Right ventricle myocardium inferior (tissue), 1 donor: ENCODE data around the gene ROR1. TPM values are rescaled to one million over a fixed set of nuclear protein-coding genes. Genes with fewer than 3 reads are reported as not detected.

ENCODE experiments used
- ATAC-seq: fragments of 200-7000 bp; cut with Tn5 transposase; one replicate; pipeline ENCODE4 v1.9.1; 2020; ENCODE audit warnings: mild to moderate bottlenecking, moderate library complexity
- DNase-seq: peaks from one replicate; pipeline ENCODE4 v3.0.0; 2021; ENCODE audit errors: missing footprints
- intact Hi-C: fragments of 100-400 bp; cut with DNase I; formaldehyde crosslinking; loops from one replicate; pipeline ENCODE4 v1.11.0; 2022
- total RNA-seq: library from RNA; stranded (reverse); fragmentation: NEBNext Ultra II Directional; extraction: Animal tissue kit (Norgen Biotek cat#: 25700); gene quantifications from one replicate; pipeline ENCODE4 v1.2.1, GENCODE V29; 2021
- donor health status: DM: no; HTN: yes; CAD: no; lungs with severe emphysema.

Gene ROR1
- total RNA-seq, 1 donor from 2014 or later: 8.4 TPM

DNA sequence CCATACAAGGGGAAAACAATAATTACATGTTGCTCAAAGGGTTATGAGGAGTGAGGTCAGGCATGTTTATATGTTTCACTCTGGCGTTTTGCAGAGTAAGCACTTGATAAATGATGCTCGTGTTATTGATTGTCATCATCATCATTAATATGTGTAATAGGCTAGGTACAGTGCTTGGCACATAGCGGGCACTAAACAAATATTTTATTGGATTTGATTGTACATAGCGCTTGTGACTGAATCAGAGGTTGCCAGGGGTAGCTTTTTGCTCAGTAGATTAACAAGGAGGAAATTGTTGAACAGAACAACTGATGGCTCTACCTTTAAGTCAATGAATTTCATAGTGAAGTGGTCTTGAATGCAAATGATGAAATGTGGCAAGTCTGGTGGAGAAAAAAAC is 91.7 kb downstream of the ROR1 start:
- intact Hi-C loops: no loop called here
- DNase-seq (no peak), ATAC-seq (no peak)

- DNase-seq (no peak), ATAC-seq (no peak)
- intact Hi-C loops: no loop called here
Observed at GRCh38 chr1:63866084-63866483, 92.3 kb downstream of the ROR1 start.

DNA sequence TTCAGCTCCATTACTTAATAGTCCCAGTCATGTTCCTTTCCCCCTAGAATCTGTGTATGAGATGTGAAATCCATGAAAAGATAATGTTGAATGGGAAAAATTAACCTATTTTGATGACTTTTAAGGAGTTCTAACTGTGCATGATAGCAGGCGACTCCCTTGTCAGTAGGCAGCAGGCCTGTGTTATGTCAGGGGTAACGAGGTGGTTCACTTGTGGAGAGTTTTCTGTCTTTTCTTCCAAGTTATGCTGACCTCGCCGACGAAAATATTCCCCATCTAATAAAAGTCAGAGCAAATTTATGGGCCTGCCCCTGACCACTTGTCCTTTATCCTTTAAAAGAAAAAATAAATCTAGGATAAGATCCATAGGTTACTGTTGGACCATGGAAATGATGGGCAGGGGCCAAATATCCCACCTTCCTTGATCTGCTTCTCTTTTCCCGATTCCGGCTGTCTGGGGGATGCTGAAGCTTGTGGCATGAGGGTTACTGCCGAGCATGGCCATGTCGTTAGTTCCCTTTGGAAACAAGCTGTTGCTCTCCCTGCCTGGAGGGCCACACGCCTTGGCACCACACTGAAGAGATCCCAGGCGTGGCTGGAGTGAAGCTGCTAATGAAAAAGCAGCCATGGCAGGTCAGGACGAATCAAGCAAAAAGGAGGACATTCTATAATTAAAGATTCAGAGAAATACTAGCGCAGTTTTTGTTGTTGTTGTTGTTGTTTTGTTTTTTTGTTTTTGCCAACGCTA is 93.8 kb downstream of the ROR1 start:
- DNase-seq (no peak), ATAC-seq (no peak)
- intact Hi-C loops: no loop called here

DNA sequence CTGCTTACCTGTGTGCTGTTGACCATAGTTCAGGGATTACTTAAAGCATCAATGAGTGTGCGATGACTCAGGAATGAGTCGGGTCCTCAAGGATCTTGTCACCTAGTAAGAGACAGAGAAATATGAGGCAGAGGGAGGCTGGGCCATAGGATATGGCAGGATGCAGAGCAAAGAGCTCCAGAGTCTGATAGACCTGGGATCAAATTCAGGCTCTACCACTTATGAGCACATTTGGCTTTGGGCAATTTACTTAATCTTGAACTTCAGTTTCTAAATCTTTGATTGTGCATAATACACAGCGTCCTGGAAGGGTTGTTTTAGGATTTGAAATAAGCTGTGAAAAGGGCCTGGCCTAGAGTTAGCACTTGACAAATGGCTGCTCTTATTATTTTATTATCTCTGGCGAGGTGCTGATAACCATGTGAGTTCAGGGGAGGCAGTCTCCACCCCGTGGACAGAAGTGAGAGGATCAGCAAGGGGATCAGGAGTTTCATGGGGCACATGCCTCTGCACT is 94.5 kb downstream of the ROR1 start:
- ATAC-seq (no peak), DNase-seq (no peak)
- intact Hi-C loops: no loop called here

DNA sequence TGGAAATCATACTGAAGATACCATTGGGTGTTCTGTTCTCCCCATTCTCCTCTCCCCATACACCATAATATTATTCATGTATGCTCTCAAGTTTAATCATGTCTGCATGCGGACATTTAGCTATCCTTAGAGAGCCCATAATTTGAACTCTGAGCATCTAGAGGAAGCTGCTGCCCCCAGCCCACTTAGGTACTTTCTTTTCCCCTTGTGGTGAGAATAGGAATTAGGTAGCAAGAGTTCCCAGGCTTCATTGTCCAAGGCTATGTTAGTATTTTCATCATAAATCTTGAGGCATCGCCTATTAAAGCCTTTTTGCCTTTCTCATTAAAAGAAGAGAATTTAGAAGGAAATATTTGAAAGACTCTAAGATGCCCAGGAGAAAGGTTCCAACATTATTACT is 96.3 kb downstream of the ROR1 start:
- DNase-seq (no peak), ATAC-seq (no peak)
- intact Hi-C loops: no loop called here

- DNase-seq: no peak
- no peak for ATAC-seq
- intact Hi-C loops: no loop called here
Observed at GRCh38 chr1:63871463-63871862, 97.6 kb downstream of the ROR1 start.

DNA sequence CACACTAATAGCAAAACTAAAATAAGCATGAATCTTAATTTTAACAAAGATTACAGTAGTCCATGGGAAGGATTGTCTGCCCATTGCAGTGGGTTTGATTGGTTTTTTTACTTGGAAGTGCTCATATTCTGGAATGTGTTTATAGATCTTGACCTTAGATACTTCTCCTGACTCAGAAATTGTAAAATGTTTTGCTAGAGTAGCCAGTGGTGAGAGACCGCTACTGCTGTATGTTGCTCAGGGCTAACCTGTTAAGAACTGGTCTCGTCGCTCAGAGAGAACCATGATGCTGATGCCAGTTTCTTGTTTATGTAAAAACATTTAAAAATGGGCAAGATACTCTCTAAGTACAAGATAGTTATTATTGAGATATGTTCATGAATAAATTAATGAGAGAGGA is 99.9 kb downstream of the ROR1 start:
- ATAC-seq: no peak
- DNase-seq: no peak
- intact Hi-C loops: no loop called here

- no peak for ATAC-seq
- intact Hi-C loops: no loop called here
- DNase-seq: no peak
Observed at GRCh38 chr1:63874278-63874880, 100.6 kb downstream of the ROR1 start.

DNA sequence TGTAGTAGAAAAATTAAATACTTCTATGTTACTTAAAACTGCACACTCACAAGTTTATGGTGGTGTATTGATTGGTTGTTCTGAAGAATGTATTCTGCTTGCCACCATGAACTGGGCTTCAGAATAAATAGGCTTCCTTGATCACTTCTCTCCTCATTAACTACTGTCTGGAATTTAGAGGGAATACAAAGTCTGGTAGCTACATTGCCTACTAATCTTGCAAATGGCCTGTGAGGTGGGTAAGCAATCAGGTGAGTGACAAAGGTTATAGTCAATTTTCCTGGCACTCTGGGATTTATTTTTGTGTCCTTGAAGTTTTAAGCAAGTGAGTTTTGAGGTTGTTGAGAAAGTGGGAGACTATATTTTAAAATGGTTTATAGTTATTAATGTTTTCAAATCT is 101.8 kb downstream of the ROR1 start:
- DNase-seq (no peak), ATAC-seq (no peak)
- intact Hi-C loops: no loop called here

DNA sequence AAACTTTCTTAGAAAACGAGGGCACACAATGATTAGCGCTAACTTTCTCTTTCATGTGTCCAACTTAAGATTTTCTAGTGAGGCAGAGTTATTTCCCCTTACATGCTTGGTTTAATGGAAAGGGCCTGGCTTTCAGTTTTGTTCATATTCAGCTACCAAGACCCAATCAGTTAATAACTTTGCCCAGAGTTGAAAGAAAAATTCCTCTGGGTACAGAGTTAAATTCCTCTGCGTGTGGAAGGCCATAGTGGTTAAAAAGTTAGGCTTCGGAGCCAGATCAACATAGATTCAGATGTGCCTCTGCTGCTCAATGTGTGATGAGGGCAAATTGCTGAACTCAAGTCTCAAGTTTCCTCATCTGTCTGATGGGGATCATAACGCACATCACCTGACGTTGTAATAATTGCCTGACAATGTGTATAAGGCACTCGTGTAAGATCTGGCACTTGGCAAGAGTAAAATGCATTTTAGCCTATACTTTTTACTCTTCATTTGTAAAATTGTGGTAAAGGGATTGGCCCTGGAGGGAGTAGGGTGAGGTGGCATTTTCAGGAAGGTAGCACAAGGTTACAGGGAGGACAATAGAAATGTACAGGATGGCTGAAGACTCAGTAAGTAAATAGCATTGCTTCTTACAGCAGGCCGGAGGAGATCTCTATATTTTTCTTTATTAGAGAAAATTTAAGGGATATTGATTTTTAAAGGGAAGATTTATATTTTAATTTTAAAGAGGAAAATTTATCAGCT is 103.4 kb downstream of the ROR1 start:
- ATAC-seq (no peak), DNase-seq (no peak)
- intact Hi-C loops: no loop called here

DNA sequence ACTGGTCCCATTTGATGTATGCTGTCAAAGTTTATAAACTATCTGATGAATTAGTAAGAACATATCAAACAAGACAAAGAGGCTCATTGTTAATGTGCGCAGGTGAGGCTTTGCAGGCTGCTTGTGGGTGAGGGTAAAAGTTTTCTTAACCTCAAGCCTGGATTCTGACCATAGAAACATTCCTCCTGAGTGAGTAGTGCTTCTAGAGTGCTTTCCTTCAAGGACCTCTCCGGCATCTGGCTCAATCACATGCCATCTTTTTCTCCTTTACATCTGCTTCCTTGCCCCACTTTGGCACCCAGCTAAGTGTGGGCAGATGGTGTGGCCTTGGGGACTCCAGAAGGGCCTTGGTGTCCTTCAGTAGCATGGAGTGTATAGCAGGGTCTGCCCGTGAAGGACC is 104.0 kb downstream of the ROR1 start:
- DNase-seq (no peak), ATAC-seq (no peak)
- intact Hi-C loops: no loop called here

DNA sequence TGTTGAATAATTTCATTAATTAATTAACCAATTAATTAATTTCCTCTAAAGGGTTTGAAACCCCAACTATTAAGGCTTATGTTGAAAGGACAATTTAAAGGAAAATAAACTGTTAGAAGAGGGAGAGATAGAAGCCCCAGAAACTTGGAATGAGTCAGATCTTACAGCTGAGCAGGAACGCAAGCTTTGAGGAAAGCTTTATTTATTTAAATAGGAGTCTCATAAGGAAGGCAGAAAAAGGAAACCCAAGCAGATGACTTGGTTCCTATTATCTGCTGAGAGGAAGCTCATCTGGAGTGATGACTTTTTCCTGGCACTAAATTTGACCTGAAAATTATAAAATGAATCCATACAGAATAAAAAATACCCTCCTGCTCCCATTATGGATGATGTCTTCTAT is 105.1 kb downstream of the ROR1 start:
- ATAC-seq (no peak), DNase-seq (no peak)
- intact Hi-C loops: no loop called here

DNA sequence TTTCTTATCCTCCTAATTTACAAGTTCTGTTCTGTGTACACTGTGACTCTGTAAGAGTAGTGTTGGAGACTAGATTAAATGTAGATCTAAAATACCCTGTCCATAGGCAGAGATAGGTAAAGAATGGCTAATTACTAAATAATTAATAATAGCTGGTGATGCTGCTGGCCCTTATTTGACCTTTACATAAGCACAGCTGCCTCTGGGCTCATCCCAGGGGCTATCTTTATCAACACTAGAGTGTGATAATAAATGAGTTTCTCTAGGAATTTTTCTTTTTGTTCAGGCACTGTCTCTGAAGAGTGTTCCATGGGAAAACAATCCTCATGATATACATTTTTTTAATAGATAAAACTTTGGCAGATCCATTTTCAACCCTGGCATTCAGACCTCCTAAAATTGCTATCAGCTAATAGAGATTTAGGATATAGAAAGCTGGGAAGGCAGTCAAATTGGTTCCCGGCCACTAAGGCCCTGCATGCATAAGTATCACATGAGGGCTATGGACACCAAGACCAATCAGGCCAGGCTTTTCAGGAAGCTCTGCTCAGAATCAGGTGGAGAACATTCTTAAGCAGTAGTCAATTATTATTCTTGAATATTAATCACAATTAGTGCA is 107.2 kb downstream of the ROR1 start:
- DNase-seq (no peak), ATAC-seq (no peak)
- intact Hi-C loops: no loop called here

- DNase-seq (no peak), ATAC-seq (peak; percentile 53)
- intact Hi-C loops: no loop called here
Observed at GRCh38 chr1:63882048-63882704, 108.4 kb downstream of the ROR1 start.

DNA sequence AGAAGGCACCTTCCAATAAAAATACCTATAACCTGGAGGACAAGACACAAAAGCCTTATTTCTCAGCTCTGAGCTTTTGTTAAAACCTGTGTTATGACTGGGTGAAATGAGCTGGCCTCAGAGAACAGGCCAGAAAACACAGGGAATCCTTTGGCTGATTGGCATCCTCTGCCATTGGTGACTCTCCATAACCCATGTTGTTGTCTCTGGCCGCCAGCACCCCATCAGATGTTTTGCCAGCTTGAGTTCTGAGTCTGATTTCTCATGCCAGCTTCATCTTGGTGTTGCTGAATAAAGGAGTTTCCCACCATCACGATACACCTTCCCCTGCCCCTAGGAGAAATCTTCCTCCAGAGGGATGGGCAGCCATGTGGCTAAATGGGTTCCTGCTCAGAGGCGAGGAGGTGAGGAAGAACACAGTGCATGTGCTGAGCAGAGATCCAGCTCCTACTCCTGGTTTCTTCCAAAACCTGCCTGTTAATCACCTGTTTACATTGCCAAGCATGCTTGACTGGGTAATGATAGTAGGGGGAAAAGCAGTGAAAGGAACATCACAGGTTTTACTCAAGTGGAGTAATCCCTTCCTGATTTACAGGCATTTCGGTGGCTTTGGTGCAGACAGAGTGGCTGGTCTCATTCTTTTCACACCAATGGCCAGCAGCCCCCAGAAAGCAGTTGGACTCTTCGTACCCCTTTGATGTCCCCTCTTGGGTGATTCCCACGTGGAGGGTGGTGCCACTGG is 109.8 kb downstream of the ROR1 start:
- intact Hi-C loops: no loop called here
- DNase-seq (no peak), ATAC-seq (no peak)

DNA sequence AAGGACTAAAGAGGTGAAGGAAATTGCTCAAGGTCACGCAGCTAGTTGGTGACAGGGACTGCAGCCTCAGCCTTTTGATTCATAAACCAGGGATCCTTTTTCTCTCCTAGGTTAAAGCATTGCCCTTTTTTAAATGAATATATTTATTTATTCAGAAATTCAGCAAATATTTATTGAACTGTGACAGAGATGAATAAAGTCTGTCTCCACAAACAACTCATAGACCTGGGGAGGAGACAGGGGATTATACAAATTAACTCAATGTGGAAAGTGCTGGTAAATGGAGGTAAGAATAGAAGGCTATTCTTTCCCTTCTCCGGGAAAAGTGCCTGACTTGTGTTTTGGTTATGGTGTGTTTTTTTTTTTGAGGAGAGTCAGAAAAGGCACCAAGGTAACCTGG is 110.7 kb downstream of the ROR1 start:
- ATAC-seq: no peak
- intact Hi-C loops: no loop called here
- no peak for DNase-seq

- intact Hi-C loops: no loop called here
- DNase-seq (no peak), ATAC-seq (no peak)
Observed at GRCh38 chr1:63885899-63886298, 112.1 kb downstream of the ROR1 start.

- DNase-seq (no peak), ATAC-seq (no peak)
- intact Hi-C loops: no loop called here
Observed at GRCh38 chr1:63886340-63886739, 112.5 kb downstream of the ROR1 start.
